Measurements from ENCODE around the gene CLEC4A. TPM values are rescaled to one million over a fixed set of nuclear protein-coding genes. Genes with fewer than 3 reads are reported as not detected.

The CLEC4A gene
- polyA plus RNA-seq, 3 donors from 2014 or later: 1.6 to 15.4 (median 10.5) TPM

Other genes starting within 250 kb of the CLEC4A start
- gene SLC2A3, start 187.4 kb upstream of the CLEC4A start, polyA plus RNA-seq: 100 to 1,000 TPM in 2 of 3 donors, 10 to 100 TPM in 1; 55.0 to 114 (median 114) TPM
- gene FOXJ2, start 90.9 kb upstream of the CLEC4A start, polyA plus RNA-seq: 10 to 100 TPM in 1 of 3 donors, 1 to 10 TPM in 2; 2.7 to 15.8 (median 3.3) TPM
- gene C3AR1, start 57.3 kb upstream of the CLEC4A start, polyA plus RNA-seq: 10 to 100 TPM; 10.8 to 31.1 (median 20.2) TPM
- 10 to 100 TPM; 16.0 to 23.0 (median 20.5) TPM for gene NECAP1, start 41.3 kb upstream of the CLEC4A start, polyA plus RNA-seq
- gene ZNF705A, start 33.4 kb downstream of the CLEC4A start, polyA plus RNA-seq: not detected
- gene FAM90A1, start 104.0 kb downstream of the CLEC4A start, polyA plus RNA-seq: under 1 TPM in 1 of 3 donors, not detected in 2; 0.09 TPM

Measured in immature natural killer cell (primary cell).